ENCODE results near the gene VGLL1. TPM values are rescaled to one million over a fixed set of nuclear protein-coding genes. Genes with fewer than 3 reads are reported as not detected.

VGLL1 gene
- total RNA-seq, 1 donor from 2014 or later = not detected

DNA sequence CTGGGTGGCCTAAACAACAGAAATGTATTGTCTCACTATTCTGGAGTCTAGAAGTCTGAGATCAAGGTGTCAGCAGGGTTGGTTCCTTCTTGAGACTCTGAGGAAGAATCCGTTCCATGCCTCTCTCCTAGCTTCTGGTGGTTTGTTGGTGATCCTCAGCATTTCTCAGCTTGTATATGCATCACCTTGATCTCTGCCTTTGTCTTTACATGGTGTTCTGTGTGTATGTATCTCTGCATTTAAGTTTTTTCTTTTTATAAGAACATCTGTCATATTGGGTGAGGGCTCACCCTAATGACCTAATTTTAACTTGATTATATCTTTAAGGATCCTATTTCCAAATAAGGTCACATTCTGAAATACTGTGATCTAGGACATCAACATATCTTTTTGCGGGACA, 65.3 kb downstream of the VGLL1 start:
- no peak for DNase-seq (ENCODE audit: low spot score)
- Mint-ChIP-seq H3K27ac (ENCODE audit: unreplicated experiment) (no peak overlapping the region), H3K9me3 (ENCODE audit: low read depth) (peaks cover 21% of the 10 kb centered on the region), H3K4me1 (ENCODE audit: low read depth) (no peaks in the 10 kb centered on the region), H3K27me3 (ENCODE audit: low read depth) (peaks cover 5% of the 10 kb centered on the region), H3K36me3 (ENCODE audit: low read depth) (no peaks in the 10 kb centered on the region), H3K4me3 (ENCODE audit: unreplicated experiment) (no peak overlapping the region)
- TF ChIP-seq, protein P1, sequence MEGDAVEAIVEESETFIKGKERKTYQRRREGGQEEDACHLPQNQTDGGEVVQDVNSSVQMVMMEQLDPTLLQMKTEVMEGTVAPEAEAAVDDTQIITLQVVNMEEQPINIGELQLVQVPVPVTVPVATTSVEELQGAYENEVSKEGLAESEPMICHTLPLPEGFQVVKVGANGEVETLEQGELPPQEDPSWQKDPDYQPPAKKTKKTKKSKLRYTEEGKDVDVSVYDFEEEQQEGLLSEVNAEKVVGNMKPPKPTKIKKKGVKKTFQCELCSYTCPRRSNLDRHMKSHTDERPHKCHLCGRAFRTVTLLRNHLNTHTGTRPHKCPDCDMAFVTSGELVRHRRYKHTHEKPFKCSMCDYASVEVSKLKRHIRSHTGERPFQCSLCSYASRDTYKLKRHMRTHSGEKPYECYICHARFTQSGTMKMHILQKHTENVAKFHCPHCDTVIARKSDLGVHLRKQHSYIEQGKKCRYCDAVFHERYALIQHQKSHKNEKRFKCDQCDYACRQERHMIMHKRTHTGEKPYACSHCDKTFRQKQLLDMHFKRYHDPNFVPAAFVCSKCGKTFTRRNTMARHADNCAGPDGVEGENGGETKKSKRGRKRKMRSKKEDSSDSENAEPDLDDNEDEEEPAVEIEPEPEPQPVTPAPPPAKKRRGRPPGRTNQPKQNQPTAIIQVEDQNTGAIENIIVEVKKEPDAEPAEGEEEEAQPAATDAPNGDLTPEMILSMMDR (IDR thresholded peaks at IDR 0.05) = no peak

DNA sequence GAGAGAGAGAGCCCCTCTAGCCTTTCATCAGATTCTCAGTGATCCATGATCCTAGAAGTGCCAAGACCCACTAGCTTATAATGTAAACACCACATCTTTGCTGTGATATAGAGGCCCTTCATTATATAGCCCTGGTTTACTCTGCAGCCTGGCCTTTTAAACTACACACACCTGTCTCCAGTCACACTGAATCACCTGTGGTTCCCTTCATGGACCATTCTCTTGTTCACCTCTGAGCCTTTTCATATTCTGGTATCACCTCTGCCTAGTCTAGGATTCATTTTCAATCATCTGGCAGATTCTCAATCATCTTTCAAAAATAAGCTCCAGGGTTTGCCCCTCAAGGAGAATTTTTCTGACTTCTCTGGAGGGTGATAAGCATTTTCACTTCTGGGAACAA, 65.9 kb downstream of the VGLL1 start:
- peaks cover 5% of the 10 kb centered on the region for H3K27me3 Mint-ChIP-seq (ENCODE audit: low read depth)
- no peak for DNase-seq (ENCODE audit: low spot score)
- no peaks in the 10 kb centered on the region for H3K36me3 Mint-ChIP-seq (ENCODE audit: low read depth)
- no peaks in the 10 kb centered on the region for H3K4me1 Mint-ChIP-seq (ENCODE audit: low read depth)
- no peak overlapping the region for H3K27ac Mint-ChIP-seq (ENCODE audit: unreplicated experiment)
- TF ChIP-seq, protein P1 (IDR thresholded peaks at IDR 0.05) = no peak
- no peak overlapping the region for H3K4me3 Mint-ChIP-seq (ENCODE audit: unreplicated experiment)
- peaks cover 21% of the 10 kb centered on the region for H3K9me3 Mint-ChIP-seq (ENCODE audit: low read depth)

GRCh38 chrX:136598631-136599030, 66.6 kb downstream of the VGLL1 start:
- TF ChIP-seq, protein P1 (IDR thresholded peaks at IDR 0.05) = no peak
- Mint-ChIP-seq H3K27me3 (ENCODE audit: low read depth) (peaks cover 5% of the 10 kb centered on the region), H3K36me3 (ENCODE audit: low read depth) (no peaks in the 10 kb centered on the region), H3K4me1 (ENCODE audit: low read depth) (no peaks in the 10 kb centered on the region), H3K27ac (ENCODE audit: unreplicated experiment) (no peak overlapping the region), H3K9me3 (ENCODE audit: low read depth) (peaks cover 15% of the 10 kb centered on the region), H3K4me3 (ENCODE audit: unreplicated experiment) (no peak overlapping the region)
- DNase-seq (ENCODE audit: low spot score) = no peak

DNA sequence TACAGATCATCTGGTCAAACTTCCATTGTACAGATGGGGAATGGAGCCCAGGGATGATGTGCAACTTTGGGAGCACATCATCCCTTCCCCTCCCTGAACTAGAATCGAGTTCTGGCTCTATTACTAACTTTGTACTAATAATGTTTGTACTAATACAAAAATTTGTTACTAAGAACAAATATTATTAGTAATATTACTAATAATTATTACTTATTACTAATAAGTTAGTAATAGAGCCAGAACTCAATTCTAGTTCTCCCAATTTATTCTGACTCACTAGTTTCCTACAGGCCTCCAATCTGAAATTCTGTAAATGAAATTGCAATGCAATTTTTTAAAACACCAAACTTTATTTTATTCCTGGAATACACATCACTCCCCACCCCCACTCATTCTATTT, 68.0 kb downstream of the VGLL1 start:
- TF ChIP-seq, protein P1 (IDR thresholded peaks at IDR 0.05) = no peak
- H3K4me3 Mint-ChIP-seq (ENCODE audit: unreplicated experiment) = no peak overlapping the region
- no peak for DNase-seq (ENCODE audit: low spot score)
- peaks cover 2% of the 10 kb centered on the region for H3K27me3 Mint-ChIP-seq (ENCODE audit: low read depth)
- H3K27ac Mint-ChIP-seq (ENCODE audit: unreplicated experiment) = no peak overlapping the region
- peaks cover 2% of the 10 kb centered on the region for H3K9me3 Mint-ChIP-seq (ENCODE audit: low read depth)
- H3K36me3 Mint-ChIP-seq (ENCODE audit: low read depth) = no peaks in the 10 kb centered on the region
- H3K4me1 Mint-ChIP-seq (ENCODE audit: low read depth) = no peaks in the 10 kb centered on the region

Small RNA genes lying within 50 kb of the gene (microRNA-seq; reads per million reads assigned to microRNA genes)
- gene MIR934 (ENCODE audit: borderline number of aligned reads) = not detected

Other genes with a start within 250 kb of the VGLL1 start
- gene ADGRG4, start 231.3 kb upstream of the VGLL1 start, total RNA-seq = 0.24 to 0.36 TPM (median 0.30 TPM) in 3 replicates
- not detected in 3 replicates for gene BRS3, start 44.3 kb upstream of the VGLL1 start, total RNA-seq
- 28.5 to 39.3 TPM (median 29.4 TPM) in 3 replicates for gene HTATSF1, start 34.6 kb upstream of the VGLL1 start, total RNA-seq
- not detected in 3 replicates for gene CD40LG, start 115.9 kb downstream of the VGLL1 start, total RNA-seq
- gene ARHGEF6, start 248.7 kb downstream of the VGLL1 start, total RNA-seq = 11.8 to 13.8 TPM (median 12.2 TPM) in 3 replicates